ENCODE data around the gene CDKAL1. TPM values are rescaled to one million over a fixed set of nuclear protein-coding genes. Genes with fewer than 3 reads are reported as not detected.

The CDKAL1 gene
- total RNA-seq, 4 donors from 2014 or later: 24.7 to 32.8 (median 29.8) TPM

DNA sequence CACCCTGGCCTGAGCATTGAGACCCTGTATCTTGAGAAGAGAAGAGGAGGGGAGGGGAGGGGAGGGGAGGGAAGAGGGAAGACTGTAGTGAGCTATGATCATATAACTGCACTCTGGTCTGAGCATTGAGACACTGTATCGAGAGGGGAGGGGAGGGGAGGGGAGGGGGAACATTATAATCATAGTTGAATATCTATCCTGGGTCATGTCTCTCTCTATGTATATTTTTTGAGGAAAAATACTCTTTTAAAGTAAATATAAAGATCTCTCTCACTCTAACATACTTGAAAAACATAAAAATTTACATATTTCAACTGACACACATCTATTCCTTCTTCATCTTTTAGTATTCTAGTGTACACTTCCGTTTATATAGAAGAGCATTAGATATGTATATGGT is 431.0 kb downstream of the CDKAL1 start:
- 79% methylated on average over 2 of the region's 2 CpGs for WGBS, 2 donors
- no peak for TF ChIP-seq POLR2A (IDR thresholded peaks at IDR 0.05)
- TF ChIP-seq, protein P1, sequence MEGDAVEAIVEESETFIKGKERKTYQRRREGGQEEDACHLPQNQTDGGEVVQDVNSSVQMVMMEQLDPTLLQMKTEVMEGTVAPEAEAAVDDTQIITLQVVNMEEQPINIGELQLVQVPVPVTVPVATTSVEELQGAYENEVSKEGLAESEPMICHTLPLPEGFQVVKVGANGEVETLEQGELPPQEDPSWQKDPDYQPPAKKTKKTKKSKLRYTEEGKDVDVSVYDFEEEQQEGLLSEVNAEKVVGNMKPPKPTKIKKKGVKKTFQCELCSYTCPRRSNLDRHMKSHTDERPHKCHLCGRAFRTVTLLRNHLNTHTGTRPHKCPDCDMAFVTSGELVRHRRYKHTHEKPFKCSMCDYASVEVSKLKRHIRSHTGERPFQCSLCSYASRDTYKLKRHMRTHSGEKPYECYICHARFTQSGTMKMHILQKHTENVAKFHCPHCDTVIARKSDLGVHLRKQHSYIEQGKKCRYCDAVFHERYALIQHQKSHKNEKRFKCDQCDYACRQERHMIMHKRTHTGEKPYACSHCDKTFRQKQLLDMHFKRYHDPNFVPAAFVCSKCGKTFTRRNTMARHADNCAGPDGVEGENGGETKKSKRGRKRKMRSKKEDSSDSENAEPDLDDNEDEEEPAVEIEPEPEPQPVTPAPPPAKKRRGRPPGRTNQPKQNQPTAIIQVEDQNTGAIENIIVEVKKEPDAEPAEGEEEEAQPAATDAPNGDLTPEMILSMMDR (IDR thresholded peaks at IDR 0.05): no peak
- no peaks in the 10 kb centered on the region for H3K36me3 ChIP-seq
- no peaks in the 10 kb centered on the region for H3K4me1 ChIP-seq
- intact Hi-C loops (cut with DNase I): no loop called here
- H3K9me3 ChIP-seq: no peaks in the 10 kb centered on the region
- DNase-seq: no peak
- no peaks in the 10 kb centered on the region for H3K27me3 ChIP-seq
- H3K27ac ChIP-seq: no peak overlapping the region
- no peak overlapping the region for H3K4me3 ChIP-seq (replicated peaks in 1 of 3)

DNA sequence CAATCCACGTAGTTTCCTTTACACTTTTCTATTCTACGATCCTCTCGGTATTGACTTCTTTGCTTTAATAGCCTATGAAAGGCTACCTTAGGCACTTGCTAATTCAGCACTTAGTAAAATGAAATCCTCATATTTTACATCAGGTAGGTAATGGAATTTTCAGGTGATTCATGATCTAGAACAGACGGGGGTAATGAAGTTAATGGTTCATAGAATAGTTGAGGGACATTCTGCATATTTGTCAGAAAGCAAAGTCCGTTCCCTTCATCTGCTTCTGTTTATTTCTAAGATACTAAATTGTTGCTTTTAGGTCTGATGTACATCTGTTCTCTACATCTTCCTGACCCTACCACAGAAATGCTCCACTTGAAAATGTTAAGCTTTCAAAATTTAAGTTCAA is 431.7 kb downstream of the CDKAL1 start:
- H3K4me1 ChIP-seq: no peaks in the 10 kb centered on the region
- H3K4me3 ChIP-seq (replicated peaks in 1 of 3): no peak overlapping the region
- H3K27me3 ChIP-seq: no peaks in the 10 kb centered on the region
- TF ChIP-seq, protein P1 (IDR thresholded peaks at IDR 0.05): no peak
- TF ChIP-seq POLR2A (IDR thresholded peaks at IDR 0.05): no peak
- no peaks in the 10 kb centered on the region for H3K36me3 ChIP-seq
- WGBS, 2 donors: 94 to 98% methylated on average over 5 of the region's 5 CpGs
- intact Hi-C loops (cut with DNase I): no loop called here
- DNase-seq: no peak
- H3K9me3 ChIP-seq: no peaks in the 10 kb centered on the region
- H3K27ac ChIP-seq: no peak overlapping the region

DNA sequence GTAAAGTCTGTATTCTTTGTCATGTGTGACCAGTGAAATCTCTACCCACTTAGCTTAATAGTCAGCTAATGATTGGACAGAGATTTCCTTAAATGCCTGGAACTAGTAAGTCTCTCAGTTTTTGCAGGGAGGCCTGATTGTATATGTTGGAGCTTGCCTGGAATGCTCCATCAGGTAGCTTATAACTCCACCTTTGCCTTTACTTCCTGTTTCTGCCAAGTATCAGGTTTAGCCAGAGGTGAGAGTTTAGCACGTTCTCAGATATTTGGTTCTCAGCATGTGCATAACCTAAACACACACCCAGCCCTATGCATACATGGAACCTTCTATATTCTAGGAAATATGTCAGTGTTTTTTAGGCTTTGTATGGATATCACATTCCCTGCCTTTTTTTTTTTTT is 435.3 kb downstream of the CDKAL1 start:
- DNase-seq: no peak
- H3K36me3 ChIP-seq: no peaks in the 10 kb centered on the region
- no peak overlapping the region for H3K27ac ChIP-seq
- no peaks in the 10 kb centered on the region for H3K9me3 ChIP-seq
- no peaks in the 10 kb centered on the region for H3K4me1 ChIP-seq
- H3K4me3 ChIP-seq (replicated peaks in 1 of 3): no peak overlapping the region
- WGBS, 2 donors: 90 to 100% methylated on average over 1 of the region's 1 CpG
- no peak for TF ChIP-seq POLR2A (IDR thresholded peaks at IDR 0.05)
- TF ChIP-seq, protein P1 (IDR thresholded peaks at IDR 0.05): no peak
- intact Hi-C loops (cut with DNase I): no loop called here
- no peaks in the 10 kb centered on the region for H3K27me3 ChIP-seq

GRCh38 chr6:20976391-20976918 is 442.2 kb downstream of the CDKAL1 start:
- H3K36me3 ChIP-seq: no peaks in the 10 kb centered on the region
- H3K4me1 ChIP-seq: no peaks in the 10 kb centered on the region
- DNase-seq: no peak
- no peak overlapping the region for H3K27ac ChIP-seq
- no peak overlapping the region for H3K4me3 ChIP-seq (replicated peaks in 1 of 3)
- intact Hi-C loops (cut with DNase I): no loop called here
- no peaks in the 10 kb centered on the region for H3K27me3 ChIP-seq
- TF ChIP-seq, protein P1 (IDR thresholded peaks at IDR 0.05): no peak
- no peak for TF ChIP-seq POLR2A (IDR thresholded peaks at IDR 0.05)
- no peaks in the 10 kb centered on the region for H3K9me3 ChIP-seq
- WGBS, 2 donors: 95 to 97% methylated on average over 5 of the region's 5 CpGs

- WGBS, 2 donors: 42 to 46% methylated on average over 5 of the region's 5 CpGs
- intact Hi-C loops (cut with DNase I): no loop called here
Measured at GRCh38 chr6:20978151-20978614, 443.9 kb downstream of the CDKAL1 start.

More at GRCh38 chr6:20978151-20978614, 443.9 kb downstream of the CDKAL1 start:
- DNase-seq: peak in 1 of 2 donors; percentile 5
- no peak overlapping the region for H3K4me3 ChIP-seq (replicated peaks in 1 of 3)
- no peak overlapping the region for H3K27ac ChIP-seq
- H3K36me3 ChIP-seq: no peaks in the 10 kb centered on the region
- no peaks in the 10 kb centered on the region for H3K9me3 ChIP-seq
- no peak for TF ChIP-seq POLR2A (IDR thresholded peaks at IDR 0.05)
- TF ChIP-seq, protein P1 (IDR thresholded peaks at IDR 0.05): no peak
- H3K27me3 ChIP-seq: no peaks in the 10 kb centered on the region
- H3K4me1 ChIP-seq: no peaks in the 10 kb centered on the region
